ENCODE measurements around the gene BPIFB2.
"Not testable (repeated sequence)": the region's sequence is repeated elsewhere in the genome, so short reads cannot be mapped to it uniquely, and the experiment has no call there.

Gene BPIFB2

DNA sequence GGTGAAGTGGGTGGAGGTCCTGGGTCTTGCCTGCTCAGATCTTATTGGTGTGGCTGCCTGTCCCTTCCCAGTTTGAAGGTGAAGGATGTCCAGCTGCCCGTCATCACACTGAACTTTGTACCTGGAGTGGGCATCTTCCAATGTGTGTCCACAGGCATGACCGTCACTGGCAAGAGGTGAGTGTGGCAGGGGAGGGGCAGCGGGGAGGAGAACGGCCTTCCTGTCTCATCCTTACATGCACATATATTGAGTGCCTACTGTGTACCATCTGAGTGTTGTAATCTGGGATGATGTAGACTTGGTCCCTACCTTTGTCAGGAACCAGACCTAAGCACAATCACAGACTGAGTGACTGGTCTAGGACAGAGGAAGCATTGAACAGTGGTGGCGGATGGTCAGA lies 26.6 kb downstream of the BPIFB2 start:
- in situ Hi-C loops (cut with HindIII; ENCODE audit: low sequenced_read_pairs): no loop called here

GRCh38 chr20:33034901-33035492 lies 27.5 kb downstream of the BPIFB2 start:
- in situ Hi-C loops (cut with HindIII; ENCODE audit: low sequenced_read_pairs): no loop called here

DNA sequence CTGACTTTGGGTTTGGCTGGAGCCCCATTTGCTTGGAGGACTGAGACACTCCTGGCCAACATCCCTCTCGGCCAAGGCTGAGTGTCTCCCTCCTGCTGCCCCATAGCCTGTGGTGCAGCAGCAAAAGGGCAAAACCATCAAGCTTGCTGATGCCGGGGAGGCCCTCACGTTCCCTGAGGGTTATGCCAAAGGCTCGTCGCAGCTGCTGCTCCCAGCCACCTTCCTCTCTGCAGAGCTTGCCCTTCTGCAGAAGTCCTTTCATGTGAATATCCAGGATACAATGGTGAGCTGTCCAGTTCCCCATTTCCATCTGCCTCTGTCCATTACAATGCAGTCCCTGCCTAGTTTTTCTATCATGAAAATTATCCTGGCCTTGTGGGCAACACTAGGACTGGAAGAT lies 30.0 kb downstream of the BPIFB2 start:
- in situ Hi-C loops (cut with HindIII; ENCODE audit: low sequenced_read_pairs): no loop called here

DNA sequence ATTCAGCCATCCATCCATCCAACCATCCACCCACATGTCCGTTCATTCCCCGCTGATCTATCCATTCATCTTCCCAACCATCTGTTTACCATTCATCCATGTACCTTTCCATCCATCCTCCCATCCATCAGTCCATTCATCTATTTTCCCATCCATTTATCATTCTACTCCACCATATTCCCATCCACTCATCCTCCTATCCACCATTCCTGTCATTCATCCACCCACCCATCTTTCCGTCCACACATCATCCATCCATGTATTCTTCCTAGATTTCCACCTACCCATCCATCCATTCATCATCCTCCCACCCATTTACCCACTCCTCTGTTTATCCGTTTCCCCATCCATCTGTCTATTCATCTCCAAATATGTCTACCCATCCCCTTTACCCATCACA lies 30.7 kb downstream of the BPIFB2 start:
- in situ Hi-C loops (cut with HindIII; ENCODE audit: low sequenced_read_pairs): no loop called here

- in situ Hi-C loops (cut with HindIII; ENCODE audit: low sequenced_read_pairs): no loop called here
These were observed 34.9 kb downstream of the BPIFB2 start for GRCh38 chr20:33042430-33042829.

- in situ Hi-C loops (cut with HindIII; ENCODE audit: low sequenced_read_pairs): no loop called here
These were observed 35.7 kb downstream of the BPIFB2 start for GRCh38 chr20:33042983-33043730.

DNA sequence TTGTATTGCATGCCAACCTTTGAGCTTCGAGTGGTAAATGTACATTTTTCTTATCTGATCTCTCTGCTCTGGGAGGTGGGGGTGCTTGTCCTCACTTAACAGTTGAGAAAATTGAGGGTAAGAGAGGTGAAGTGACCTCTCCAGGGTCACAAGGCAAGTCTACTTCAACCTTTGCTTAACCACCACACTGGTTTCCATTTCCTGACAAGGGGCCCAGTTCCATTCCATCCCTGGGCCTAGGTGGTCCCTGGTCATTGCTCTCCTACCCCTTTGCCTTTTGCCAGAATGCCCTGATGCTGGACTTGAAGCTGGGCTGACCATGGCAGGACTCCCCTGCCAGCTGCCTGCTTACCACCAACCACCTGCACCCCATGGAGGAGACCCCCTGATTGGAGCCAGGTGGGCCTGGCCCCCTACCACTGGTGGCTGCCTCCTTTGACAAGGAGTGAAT lies 36.3 kb downstream of the BPIFB2 start:
- in situ Hi-C loops (cut with HindIII; ENCODE audit: low sequenced_read_pairs): no loop called here

DNA sequence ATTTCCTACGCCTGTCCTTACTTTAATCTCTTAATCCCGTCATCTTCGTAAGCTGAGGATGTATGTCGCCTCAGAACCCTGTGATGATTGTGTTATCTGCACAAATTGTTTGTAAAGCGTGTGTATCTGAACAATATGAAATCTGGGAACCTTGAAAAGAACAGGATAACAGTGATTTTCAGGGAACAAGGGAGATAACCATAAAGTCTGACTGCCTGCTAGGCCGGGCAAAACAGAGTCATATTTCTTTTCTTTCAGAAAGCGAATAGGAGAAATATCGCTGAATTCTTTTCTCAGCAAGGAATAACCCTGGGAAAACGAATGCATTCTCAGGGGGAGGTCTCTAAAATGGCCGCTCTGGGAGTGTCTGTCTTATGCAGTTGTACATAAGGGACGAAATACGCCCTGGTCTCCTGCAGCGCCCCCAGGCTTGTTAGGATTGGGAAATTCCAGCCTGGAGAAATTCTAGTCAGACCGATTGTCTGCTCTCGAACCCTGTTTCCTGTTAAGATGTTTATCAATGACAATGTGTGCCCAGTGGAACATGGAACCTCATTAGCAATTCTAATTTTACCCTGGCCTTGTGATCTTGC lies 37.7 kb downstream of the BPIFB2 start:
- in situ Hi-C loops (cut with HindIII; ENCODE audit: low sequenced_read_pairs): not testable (repeated sequence)

DNA sequence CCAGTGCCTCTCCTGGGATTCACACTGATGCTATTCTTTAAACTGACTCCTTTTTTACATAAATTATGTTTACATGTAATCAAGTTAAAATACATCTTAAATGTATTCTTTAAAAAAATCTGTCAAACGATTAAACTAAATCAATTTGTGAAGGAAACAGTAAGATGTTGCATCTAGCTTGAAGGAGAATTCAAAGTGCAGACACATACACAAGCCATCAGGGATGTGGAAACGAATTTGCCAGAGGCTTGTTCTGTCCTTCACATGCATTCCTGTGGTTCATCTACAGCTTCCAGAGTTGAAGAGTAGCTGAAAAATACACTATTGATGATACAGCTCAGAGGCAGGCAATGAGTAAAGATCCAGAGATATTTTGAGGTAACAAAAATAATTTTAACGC lies 38.9 kb downstream of the BPIFB2 start:
- in situ Hi-C loops (cut with HindIII; ENCODE audit: low sequenced_read_pairs): no loop called here

DNA sequence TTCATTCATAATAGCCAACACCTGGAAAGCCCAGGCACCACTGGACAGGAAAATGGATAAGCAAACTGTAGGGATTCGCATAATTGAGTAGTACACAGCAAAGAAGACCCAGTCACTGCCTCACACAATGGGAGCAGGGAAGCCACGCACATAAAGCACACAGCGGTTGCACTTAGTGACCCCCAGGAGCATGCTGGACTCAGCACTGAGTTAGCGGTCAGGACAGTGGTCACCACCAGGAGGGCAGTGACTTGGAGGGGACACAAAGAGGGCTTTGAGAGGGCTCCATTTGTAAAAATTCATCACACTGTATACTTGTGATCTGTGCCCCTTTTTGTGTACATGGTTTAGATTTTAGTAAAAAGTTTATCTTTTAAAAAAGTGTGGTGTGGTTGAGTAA lies 43.8 kb downstream of the BPIFB2 start:
- in situ Hi-C loops (cut with HindIII; ENCODE audit: low sequenced_read_pairs): no loop called here

- in situ Hi-C loops (cut with HindIII; ENCODE audit: low sequenced_read_pairs): no loop called here
These were observed 46.0 kb downstream of the BPIFB2 start, which contains the start of gene BPIFB3 for GRCh38 chr20:33053291-33054106. BPIFB3 (plus strand) TSS chr20:33053903; CDS start chr20:33055436, 1,533 bp downstream.

- in situ Hi-C loops (cut with HindIII; ENCODE audit: low sequenced_read_pairs): no loop called here
These were observed 46.9 kb downstream of the BPIFB2 start for GRCh38 chr20:33054381-33054780.

GRCh38 chr20:33054791-33055190 lies 47.3 kb downstream of the BPIFB2 start:
- in situ Hi-C loops (cut with HindIII; ENCODE audit: low sequenced_read_pairs): no loop called here

GRCh38 chr20:33059136-33059535 lies 51.6 kb downstream of the BPIFB2 start:
- in situ Hi-C loops (cut with HindIII; ENCODE audit: low sequenced_read_pairs): no loop called here

- in situ Hi-C loops (cut with HindIII; ENCODE audit: low sequenced_read_pairs): no loop called here
These were observed 52.4 kb downstream of the BPIFB2 start for GRCh38 chr20:33059741-33060390.

GRCh38 chr20:33061658-33062028 lies 54.1 kb downstream of the BPIFB2 start:
- in situ Hi-C loops (cut with HindIII; ENCODE audit: low sequenced_read_pairs): no loop called here

DNA sequence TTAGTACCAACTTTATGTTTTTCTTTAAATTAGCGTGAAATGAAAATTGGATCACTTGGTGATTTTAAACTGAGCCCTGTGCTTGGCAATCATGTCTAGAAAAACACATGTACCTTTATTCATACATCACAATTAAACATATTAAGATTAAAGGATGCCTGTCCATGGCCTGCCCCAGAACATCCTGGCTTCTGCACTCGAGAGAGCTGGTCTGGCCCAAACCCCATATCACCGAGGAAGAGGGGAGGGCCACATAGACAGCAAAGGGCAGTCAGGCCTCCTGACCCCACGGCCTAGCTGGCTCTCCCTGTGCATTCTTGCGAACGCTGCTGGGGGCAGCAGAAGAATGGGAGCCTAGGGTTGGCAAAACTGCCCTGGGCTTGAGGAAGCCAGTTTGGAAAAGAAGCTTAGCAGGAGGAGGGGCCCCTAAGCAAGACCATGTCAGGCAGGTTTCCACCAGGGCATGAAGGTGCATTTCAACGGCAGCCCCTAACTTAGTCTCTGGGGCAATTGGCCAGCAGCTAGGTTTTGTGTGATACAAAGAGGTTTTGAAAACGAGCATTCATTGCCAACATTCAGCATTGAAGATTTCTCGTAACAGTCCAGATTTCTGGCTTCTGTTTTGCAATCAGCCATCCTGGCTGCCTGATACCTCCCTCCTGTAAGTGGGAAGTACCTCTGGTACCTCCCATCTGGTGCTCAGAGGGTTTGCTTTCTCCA lies 54.8 kb downstream of the BPIFB2 start:
- in situ Hi-C loops (cut with HindIII; ENCODE audit: low sequenced_read_pairs): no loop called here

DNA sequence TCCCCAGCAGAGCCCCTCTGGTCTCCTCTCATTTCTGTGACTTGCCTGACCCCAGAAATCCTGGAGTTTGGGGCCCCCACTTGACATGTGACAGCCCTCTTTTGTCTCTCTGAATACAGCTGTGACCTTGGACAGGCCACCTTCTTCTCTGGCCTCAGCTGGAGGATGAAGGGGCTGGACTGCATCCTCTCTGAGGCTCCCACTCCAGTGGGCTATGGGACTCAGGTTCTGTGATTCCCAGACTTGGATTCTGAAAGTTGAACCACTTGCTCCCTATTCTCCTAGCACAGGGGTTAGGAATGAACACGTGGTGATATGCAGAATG lies 55.3 kb downstream of the BPIFB2 start:
- in situ Hi-C loops (cut with HindIII; ENCODE audit: low sequenced_read_pairs): no loop called here

DNA sequence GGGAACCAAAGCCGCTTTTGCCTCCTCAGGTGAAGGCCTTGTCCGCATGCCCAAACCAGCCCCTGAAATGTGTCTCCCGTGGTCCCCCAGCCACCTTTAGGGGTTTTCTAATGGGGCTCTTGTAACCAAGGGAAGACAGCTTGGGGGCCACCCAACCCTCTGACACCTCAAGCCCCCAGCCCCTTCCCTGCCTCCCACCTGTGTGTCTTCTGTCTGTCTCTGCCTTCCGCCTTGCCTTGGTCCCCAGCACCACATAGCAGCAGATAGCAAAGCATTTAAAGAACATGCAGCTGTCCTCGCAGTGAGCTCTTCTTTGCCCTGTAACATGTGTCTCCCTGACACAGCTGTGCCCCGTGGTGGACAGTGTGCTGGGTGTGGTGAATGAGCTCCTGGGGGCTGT lies 55.8 kb downstream of the BPIFB2 start:
- in situ Hi-C loops (cut with HindIII; ENCODE audit: low sequenced_read_pairs): no loop called here

- in situ Hi-C loops (cut with HindIII; ENCODE audit: low sequenced_read_pairs): no loop called here
These were observed 57.2 kb downstream of the BPIFB2 start for GRCh38 chr20:33064572-33065287.
